ENCODE measurements around the gene PAIP2B.

Gene PAIP2B

GRCh38 chr2:71224935-71225334, 2.0 kb downstream of the PAIP2B start:
- Histone ChIP-seq H3K27ac (ENCODE audit: low read depth, low read length) (no peak overlapping the region), H3K79me2 (ENCODE audit: control insufficient read depth, low read length) (peaks cover 18% of the 10 kb centered on the region), H3K36me3 (ENCODE audit: control insufficient read depth, low read length) (no peaks in the 10 kb centered on the region), H3K27me3 (ENCODE audit: control insufficient read depth, low read length) (no peaks in the 10 kb centered on the region), H3K4me1 (ENCODE audit: control insufficient read depth, low read length) (peaks cover 32% of the 10 kb centered on the region), H4K20me1 (ENCODE audit: control insufficient read depth, insufficient read depth, low read depth, low read length) (no peaks in the 10 kb centered on the region; the same call in 1 of the 2 replicates), H3K4me3 (ENCODE audit: low read length) (peak overlapping the region; percentile 81), H3F3A (ENCODE audit: control insufficient read depth, insufficient read depth) (0 out of 2 replicates have a peak, but pooled peaks cover 7% of the 10 kb centered on the region), H3K9me2 (replicated peaks; ENCODE audit: control insufficient read depth, low read length) (no peaks in the 10 kb centered on the region), H3K4me2 (ENCODE audit: low read length) (peak overlapping the region; percentile 90), H3K9me3 (ENCODE audit: control insufficient read depth, insufficient read depth, low read length) (no peaks in the 10 kb centered on the region)
- TF ChIP-seq CTCF (IDR thresholded peaks at IDR 0.05; ENCODE audit: low read depth, low read length, poor library complexity, severe bottlenecking) (no peak), EZH2phosphoT487 (IDR thresholded peaks at IDR 0.05; ENCODE audit: borderline replicate concordance, low read length) (no peak)

DNA sequence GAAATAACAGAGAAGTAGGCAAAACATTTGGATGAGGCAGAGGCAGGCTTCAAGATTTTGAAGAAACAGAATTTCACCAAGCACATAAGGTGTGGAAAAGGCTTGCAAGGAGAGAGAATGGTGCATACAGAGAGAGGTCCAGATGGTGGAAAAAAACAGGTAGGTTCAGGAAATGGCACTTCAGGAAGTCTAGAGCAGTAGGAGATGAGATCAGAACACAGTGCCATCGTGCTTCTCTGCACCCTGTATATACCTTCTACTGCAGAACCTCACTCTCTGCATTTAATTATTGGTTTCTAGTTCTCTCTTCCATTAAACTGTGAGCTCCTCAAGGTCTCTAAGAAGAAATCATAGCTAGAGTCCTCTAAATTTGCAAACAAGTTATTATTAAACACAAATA, 2.4 kb downstream of the PAIP2B start:
- Histone ChIP-seq H3K27ac (ENCODE audit: low read depth, low read length) (no peak overlapping the region), H3K36me3 (ENCODE audit: control insufficient read depth, low read length) (no peaks in the 10 kb centered on the region), H3K4me1 (ENCODE audit: control insufficient read depth, low read length) (peaks cover 32% of the 10 kb centered on the region), H3K9me2 (replicated peaks; ENCODE audit: control insufficient read depth, low read length) (no peaks in the 10 kb centered on the region), H3K27me3 (ENCODE audit: control insufficient read depth, low read length) (no peaks in the 10 kb centered on the region), H3K79me2 (ENCODE audit: control insufficient read depth, low read length) (peaks cover 18% of the 10 kb centered on the region), H3F3A (ENCODE audit: control insufficient read depth, insufficient read depth) (0 out of 2 replicates have a peak, but pooled peaks cover 7% of the 10 kb centered on the region), H3K9me3 (ENCODE audit: control insufficient read depth, insufficient read depth, low read length) (no peaks in the 10 kb centered on the region), H4K20me1 (ENCODE audit: control insufficient read depth, insufficient read depth, low read depth, low read length) (no peaks in the 10 kb centered on the region; the same call in 1 of the 2 replicates), H3K4me3 (ENCODE audit: low read length) (peak overlapping the region; percentile 47), H3K4me2 (ENCODE audit: low read length) (peak overlapping the region; percentile 90)
- TF ChIP-seq EZH2phosphoT487 (IDR thresholded peaks at IDR 0.05; ENCODE audit: borderline replicate concordance, low read length) (no peak), CTCF (IDR thresholded peaks at IDR 0.05; ENCODE audit: low read depth, low read length, poor library complexity, severe bottlenecking) (no peak)

GRCh38 chr2:71223767-71224333, 3.1 kb downstream of the PAIP2B start:
- H4K20me1 ChIP-seq (ENCODE audit: control insufficient read depth, insufficient read depth, low read depth, low read length), result no peaks in the 10 kb centered on the region; the same call in 1 of the 2 replicates
- H3K27ac ChIP-seq (ENCODE audit: low read depth, low read length), result no peak overlapping the region
- H3K36me3 ChIP-seq (ENCODE audit: control insufficient read depth, low read length), result no peaks in the 10 kb centered on the region
- H3K4me3 ChIP-seq (ENCODE audit: low read length), result no peak overlapping the region
- H3K27me3 ChIP-seq (ENCODE audit: control insufficient read depth, low read length), result no peaks in the 10 kb centered on the region
- H3K4me1 ChIP-seq (ENCODE audit: control insufficient read depth, low read length), result peaks cover 32% of the 10 kb centered on the region
- H3K4me2 ChIP-seq (ENCODE audit: low read length), result peak overlapping the region; percentile 90
- TF ChIP-seq EZH2phosphoT487 (IDR thresholded peaks at IDR 0.05; ENCODE audit: borderline replicate concordance, low read length) (no peak), CTCF (IDR thresholded peaks at IDR 0.05; ENCODE audit: low read depth, low read length, poor library complexity, severe bottlenecking) (peak; percentile 71)
- 0 out of 2 replicates have a peak, but pooled peaks cover 7% of the 10 kb centered on the region for H3F3A ChIP-seq (ENCODE audit: control insufficient read depth, insufficient read depth)
- no peaks in the 10 kb centered on the region for H3K9me2 ChIP-seq (replicated peaks; ENCODE audit: control insufficient read depth, low read length)
- H3K9me3 ChIP-seq (ENCODE audit: control insufficient read depth, insufficient read depth, low read length), result no peaks in the 10 kb centered on the region
- H3K79me2 ChIP-seq (ENCODE audit: control insufficient read depth, low read length), result peaks cover 18% of the 10 kb centered on the region

Measured in DOHH2 (cell line).